Renal cortex interstitium (tissue), 11 donors: ENCODE measurements around the gene FRAS1. TPM values are rescaled to one million over a fixed set of nuclear protein-coding genes. Genes with fewer than 3 reads are reported as not detected.
"Not testable (repeated sequence)": the region's sequence is repeated elsewhere in the genome, so short reads cannot be mapped to it uniquely, and the experiment has no call there.

Experiments
- DNase-seq, 11 donors: peaks; one replicate each; pipeline ENCODE4 v3.0.0-alpha.2; 2013; ENCODE audit warnings: low read depth in 9 of 11, low spot score in 4 of 11; ENCODE audit errors: extremely low read depth in 1 of 11
- polyA plus RNA-seq, 3 donors: library from polyadenylated mRNA; unstranded; fragments of 120-200 nt; gene quantifications; one replicate each; pipeline ENCODE4 v1.2.1, GENCODE V29; 2013; ENCODE audit not compliant: insufficient read length in 3 of 3

Gene FRAS1
- polyA plus RNA-seq, 3 donors, result 79.1 to 92.9 (median 84.9) TPM

- DNase-seq, result no peak
Measured at GRCh38 chr4:78091534-78091933, 34.4 kb downstream of the FRAS1 start.

- DNase-seq, result not testable (repeated sequence)
Measured at GRCh38 chr4:78092350-78092749, 35.2 kb downstream of the FRAS1 start.

GRCh38 chr4:78092850-78093249 is 35.7 kb downstream of the FRAS1 start:
- DNase-seq, result no peak

GRCh38 chr4:78095081-78095480 is 38.0 kb downstream of the FRAS1 start:
- no peak for DNase-seq

- DNase-seq, result no peak
Measured at GRCh38 chr4:78099058-78099457, 41.9 kb downstream of the FRAS1 start.

GRCh38 chr4:78100060-78100459 is 42.9 kb downstream of the FRAS1 start:
- no peak for DNase-seq

GRCh38 chr4:78119698-78120097 is 62.6 kb downstream of the FRAS1 start:
- no peak for DNase-seq

- no peak for DNase-seq
Measured at GRCh38 chr4:78120144-78120880, 63.2 kb downstream of the FRAS1 start.

- no peak for DNase-seq
Measured at GRCh38 chr4:78121338-78121904, 64.3 kb downstream of the FRAS1 start.

GRCh38 chr4:78125834-78126331 is 68.8 kb downstream of the FRAS1 start:
- not testable (repeated sequence) for DNase-seq

- no peak for DNase-seq
Measured at GRCh38 chr4:78129383-78130108, 72.4 kb downstream of the FRAS1 start.

- no peak for DNase-seq
Measured at GRCh38 chr4:78131403-78131802, 74.3 kb downstream of the FRAS1 start.

- DNase-seq, result no peak
Measured at GRCh38 chr4:78136109-78137081, 79.3 kb downstream of the FRAS1 start.

GRCh38 chr4:78137532-78137931 is 80.4 kb downstream of the FRAS1 start:
- DNase-seq, result no peak

- no peak for DNase-seq
Measured at GRCh38 chr4:78138252-78138651, 81.1 kb downstream of the FRAS1 start.

GRCh38 chr4:78143634-78144033 is 86.5 kb downstream of the FRAS1 start:
- no peak for DNase-seq

- no peak for DNase-seq
Measured at GRCh38 chr4:78145008-78145407, 87.9 kb downstream of the FRAS1 start.

GRCh38 chr4:78145622-78146021 is 88.5 kb downstream of the FRAS1 start:
- DNase-seq, result no peak
